ENCODE results near the gene CHP1. TPM values are rescaled to one million over a fixed set of nuclear protein-coding genes. Genes with fewer than 3 reads are reported as not detected.

Gene CHP1
- total and polyA plus RNA-seq, 2 of the 8 experiments (the other 6 are each of a cell fraction or from before 2014, with no cell fraction given): 45.2 to 89.0 TPM

DNA sequence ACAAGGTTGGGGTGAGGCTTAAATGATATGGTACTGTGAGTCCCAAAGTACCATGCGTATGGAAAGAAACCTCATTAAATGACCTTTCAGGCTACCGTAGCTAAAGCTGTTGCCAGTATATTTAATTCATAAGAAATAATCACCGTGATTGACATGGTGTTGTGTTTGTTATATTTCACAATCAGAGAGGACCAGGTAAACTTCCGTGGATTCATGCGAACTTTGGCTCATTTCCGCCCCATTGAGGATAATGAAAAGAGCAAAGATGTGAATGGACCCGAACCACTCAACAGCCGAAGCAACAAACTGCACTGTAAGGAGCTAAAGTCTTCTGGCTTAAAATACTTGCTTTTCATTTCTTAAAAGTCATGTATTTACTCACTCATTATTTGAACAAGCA lies 31.5 kb downstream of the CHP1 start:
- no peak overlapping the region for H3K9ac ChIP-seq (replicated peaks in 1 of 4; ENCODE audit: extremely low read depth in 1 of 4, low read depth in 3 of 4, low read length in 3 of 4)
- CTCF ChIA-PET (ENCODE audit: partially characterized antibody): no interaction called here
- H3K79me1 ChIP-seq (ENCODE audit: low read depth, low read length): no peaks in the 10 kb centered on the region
- no peak overlapping the region for H2BK5ac ChIP-seq (ENCODE audit: low read depth, low read length)
- no peak overlapping the region for H4K5ac ChIP-seq (ENCODE audit: insufficient read length, low read depth, low read length)
- H3K23me2 ChIP-seq (ENCODE audit: low read depth, low read length): no peaks in the 10 kb centered on the region
- no peak overlapping the region for H3K4ac ChIP-seq (replicated peaks; ENCODE audit: insufficient read length, low read depth, low read length)
- no peak overlapping the region for H3K14ac ChIP-seq (ENCODE audit: insufficient read length)
- H3K56ac ChIP-seq (replicated peaks; ENCODE audit: insufficient read length, low read depth, low read length): no peak overlapping the region
- FAIRE-seq (no peak), DNase-seq (ENCODE audit: low read depth in 1 of 2, low spot score in 2 of 2) (no peak)
- peaks cover 0 to 3% (median 2%) of the 10 kb centered on the region in 4 experiments; a peak in 6 of 7 replicates for H3K4me1 ChIP-seq (replicated peaks in 1 of 4; ENCODE audit: control insufficient read depth in 3 of 4, insufficient read depth in 4 of 4, low read length in 3 of 4)
- H3K27ac ChIP-seq (ENCODE audit: low read depth, low read length): no peak overlapping the region
- no peak overlapping the region for H2BK12ac ChIP-seq (ENCODE audit: low read depth, low read length)
- no peak overlapping the region for H2BK120ac ChIP-seq (replicated peaks; ENCODE audit: low read depth, low read length)
- H3K79me2 ChIP-seq (ENCODE audit: control insufficient read depth in 1 of 2, insufficient read depth in 2 of 2, low read length in 2 of 2): no peaks in the 10 kb centered on the region
- H3K4me2 ChIP-seq (ENCODE audit: insufficient read depth in 1 of 2, low read depth in 2 of 2, low read length in 2 of 2): no peak overlapping the region
- H4K91ac ChIP-seq (replicated peaks; ENCODE audit: insufficient read length, low read length): no peak overlapping the region
- H3K36me3 ChIP-seq (ENCODE audit: control insufficient read depth in 2 of 4, insufficient read depth in 4 of 4, low read length in 3 of 4): peaks cover 0 to 18% (median 4%) of the 10 kb centered on the region in 4 experiments; a peak in 3 of 8 replicates
- H3K27me3 ChIP-seq (replicated peaks in 1 of 4; ENCODE audit: control insufficient read depth in 3 of 4, extremely low read depth in 1 of 4, insufficient read depth in 3 of 4, low read length in 3 of 4): no peaks in the 10 kb centered on the region
- H2BK15ac ChIP-seq (ENCODE audit: low read length): no peak overlapping the region
- H2BK20ac ChIP-seq (ENCODE audit: low read length): no peak overlapping the region
- no peaks in the 10 kb centered on the region for H4K20me1 ChIP-seq (replicated peaks in 1 of 2; ENCODE audit: control insufficient read depth in 1 of 2, insufficient read depth in 2 of 2, low read length in 2 of 2)
- no peak overlapping the region for H2AK5ac ChIP-seq (ENCODE audit: low read depth, low read length)
- no peak overlapping the region for H4K8ac ChIP-seq (ENCODE audit: extremely low read depth, insufficient read depth, low read length)
- H3K9me3 ChIP-seq (ENCODE audit: insufficient read depth in 2 of 2, low read depth in 1 of 2, low read length in 1 of 2): no peaks in the 10 kb centered on the region
- H3K18ac ChIP-seq (ENCODE audit: extremely low read depth, low read length): no peak overlapping the region
- no peak overlapping the region for H2AFZ ChIP-seq (ENCODE audit: low read length)
- POLR2A ChIA-PET (ENCODE audit: partially characterized antibody): no interaction called here
- H3K4me3 ChIP-seq (ENCODE audit: extremely low read depth in 1 of 4, insufficient read depth in 2 of 4, low read depth in 3 of 4, low read length in 4 of 4): no peak overlapping the region
- 92% methylated on average over 8 of the region's 8 CpGs; no CpG with 5 or more reads in 1 of the 2 experiments for WGBS, 2 experiments (ENCODE audit: extremely low coverage in 1 of 2, insufficient coverage in 1 of 2, insufficient read length in 1 of 2, insufficient replicate concordance in 2 of 2, low coverage in 1 of 2, low lambda C conversion rate in 2 of 2, missing lambda C conversion rate in 1 of 2)
- no peak overlapping the region for H3K23ac ChIP-seq (ENCODE audit: insufficient read length)
- TF ChIP-seq BCL11A (IDR thresholded peaks at IDR 0.05; ENCODE audit: low read depth in 2 of 2, low read length in 2 of 2) (no peak), CHD1 (IDR thresholded peaks at IDR 0.05; ENCODE audit: low read depth, low read length) (no peak), RNF2 (IDR thresholded peaks at IDR 0.05; ENCODE audit: borderline replicate concordance, low read depth, low read length, missing control alignments, poor library complexity, severe bottlenecking) (no peak), TCF12 (IDR thresholded peaks at IDR 0.05; ENCODE audit: low read depth, low read length) (no peak), SUZ12 (IDR thresholded peaks at IDR 0.05; ENCODE audit: low read length) (no peak), POU5F1 (IDR thresholded peaks at IDR 0.05; ENCODE audit: low read depth, low read length) (no peak), SIN3A (conservative IDR thresholded peaks at IDR 0.05 in 1 of 2, IDR thresholded peaks at IDR 0.05 in 1 of 2; ENCODE audit: low read depth in 1 of 2, low read length in 2 of 2) (no peak), BACH1 (IDR thresholded peaks at IDR 0.05; ENCODE audit: low read length) (no peak), KDM5A (IDR thresholded peaks at IDR 0.05; ENCODE audit: low read length) (no peak)
